ENCODE data around the gene NFIB. TPM values are rescaled to one million over a fixed set of nuclear protein-coding genes. Genes with fewer than 3 reads are reported as not detected.

The NFIB gene
- total and polyA plus RNA-seq, 2 of the 4 experiments (the other 2 are of a cell fraction): 1.4 to 2.0 TPM

GRCh38 chr9:14251154-14252071 is 62.5 kb downstream of the NFIB start:
- POLR2A ChIA-PET (ENCODE audit: unreplicated experiment): no interaction called here
- in situ Hi-C loops (cut with MboI; ENCODE audit: low sequenced_read_pairs): no loop called here
- Histone ChIP-seq H2BK120ac (ENCODE audit: low read depth, low read length) (no peak overlapping the region), H2AFZ (replicated peaks; ENCODE audit: low read length, poor library complexity) (no peak overlapping the region), H4K8ac (ENCODE audit: low read depth in 2 of 2, low read length in 2 of 2) (0 out of 4 replicates have a peak overlapping the region, but pooled peaks of 1 of the 2 experiments have one; percentile 22), H2BK20ac (ENCODE audit: low read depth, low read length) (no peak overlapping the region), H4K20me1 (ENCODE audit: insufficient read depth, low read length) (no peaks in the 10 kb centered on the region), H3K9ac (ENCODE audit: low read depth, low read length) (no peak overlapping the region), H3K14ac (replicated peaks; ENCODE audit: low read depth, low read length) (no peak overlapping the region), H2AK5ac (ENCODE audit: low read depth, low read length) (no peak overlapping the region), H3K36me3 (ENCODE audit: control insufficient read depth, insufficient read depth, low read length) (no peaks in the 10 kb centered on the region), H3K9me1 (ENCODE audit: insufficient read depth, low read length) (no peaks in the 10 kb centered on the region), H3K27ac (ENCODE audit: insufficient read depth, low read length) (no peak overlapping the region), H3K23ac (ENCODE audit: low read depth, low read length) (no peak overlapping the region), H3K9me3 (ENCODE audit: control insufficient read depth, insufficient read depth, low read length) (no peaks in the 10 kb centered on the region), H3K56ac (ENCODE audit: extremely low read depth, insufficient read depth, low read length) (no peak overlapping the region), H3K79me1 (ENCODE audit: low read depth in 1 of 2, low read length in 2 of 2) (no peaks in the 10 kb centered on the region), H4K91ac (ENCODE audit: insufficient read depth, low read depth, low read length) (no peak overlapping the region), H3K4me1 (ENCODE audit: control insufficient read depth, insufficient read depth, low read length) (peaks cover 3% of the 10 kb centered on the region), H2BK15ac (ENCODE audit: low read depth, low read length) (no peak overlapping the region), H2AK9ac (replicated peaks; ENCODE audit: low read depth, low read length, poor library complexity) (no peak overlapping the region), H2BK5ac (ENCODE audit: low read depth, low read length, poor library complexity, severe bottlenecking) (peak overlapping the region; percentile 11), H3K4me2 (ENCODE audit: low read depth, low read length) (peak overlapping the region; percentile 38), H3K4ac (ENCODE audit: low read depth, low read length) (no peak overlapping the region), H3K18ac (ENCODE audit: low read depth, low read length) (no peak overlapping the region), H3K4me3 (ENCODE audit: insufficient read depth, low read depth, low read length) (no peak overlapping the region), H4K5ac (ENCODE audit: low read depth, low read length) (no peak overlapping the region), H3K27me3 (ENCODE audit: control insufficient read depth, insufficient read depth, low read length) (peaks cover 7% of the 10 kb centered on the region)
- ATAC-seq (ENCODE audit: low read depth): peak; percentile 63
- dilution Hi-C loops (cut with HindIII; ENCODE audit: low sequenced_read_pairs, unreplicated experiment): no loop called here
- peak; percentile 68 for DNase-seq
- no peak for TF ChIP-seq MAZ (IDR thresholded peaks at IDR 0.05; ENCODE audit: borderline replicate concordance, low read depth, low read length)
- no peak for TF ChIP-seq MAFK (IDR thresholded peaks at IDR 0.05; ENCODE audit: low read depth, low read length)
- TF ChIP-seq BHLHE40 (IDR thresholded peaks at IDR 0.05; ENCODE audit: low read depth, low read length): no peak
- TF ChIP-seq POLR2A (IDR thresholded peaks at IDR 0.05; ENCODE audit: low read depth, low read length): no peak
- TF ChIP-seq CHD1 (IDR thresholded peaks at IDR 0.05; ENCODE audit: low read depth, low read length): no peak
- no peak for TF ChIP-seq MXI1 (IDR thresholded peaks at IDR 0.05; ENCODE audit: borderline replicate concordance, low read depth, low read length)
- TF ChIP-seq NFE2L2 (IDR thresholded peaks at IDR 0.05; ENCODE audit: low read depth, low read length): no peak
- TF ChIP-seq USF2 (IDR thresholded peaks at IDR 0.05; ENCODE audit: low read depth, low read length): no peak
- no peak for TF ChIP-seq SMC3 (IDR thresholded peaks at IDR 0.05; ENCODE audit: low read depth, low read length)
- intact Hi-C loops (cut with micrococcal nuclease): loop anchor here (10.0 kb wide), 1 partner anchor 163 kb away; no protein-coding TSS in a partner anchor
- CTCF ChIA-PET: no interaction called here
- 0% methylated on average over 3 of the region's 10 CpGs; no CpG with 5 or more reads in 1 of the 2 experiments for WGBS, 2 experiments (ENCODE audit: extremely low coverage in 2 of 2, insufficient read length in 1 of 2)
- no TSS peak for BruUV-seq (replicated peaks)
